Neural progenitor cell (in vitro differentiated cells): Measurements from ENCODE around the gene AGAP3. TPM values are rescaled to one million over a fixed set of nuclear protein-coding genes. Genes with fewer than 3 reads are reported as not detected.

Experiments
- DNase-seq: peaks from one replicate; pipeline ENCODE4 v3.0.0-alpha.2; 2016; ENCODE audit warnings: low spot score
- H2AFZ ChIP-seq: fragments of 200-600 bp; sonication (generic); replicated peaks from 2 replicates; pipeline ENCODE4 v1.6.1; 2016; ENCODE audit warnings: antibody characterized with exemption
- H3F3A ChIP-seq: fragments of 200-600 bp; sonication (generic); 2 replicates; pipeline ENCODE4 v1.6.1; 2016; ENCODE audit warnings: antibody characterized with exemption, low read depth
- H3K27ac ChIP-seq: fragments of 200-600 bp; sonication (generic); 2 replicates; pipeline ENCODE4 v1.5.1; 2016; ENCODE audit warnings: mild to moderate bottlenecking
- H3K27me3 ChIP-seq: fragments of 200-600 bp; sonication (generic); 2 replicates; pipeline ENCODE4 v1.6.1; 2016; ENCODE audit warnings: mild to moderate bottlenecking, moderate library complexity
- H3K36me3 ChIP-seq: fragments of 200-600 bp; sonication (generic); 2 replicates; pipeline ENCODE4 v1.5.1; 2016
- H3K4me1 ChIP-seq: fragments of 200-600 bp; sonication (generic); 2 replicates; pipeline ENCODE4 v1.6.1; 2016; ENCODE audit warnings: mixed run types
- H3K4me2 ChIP-seq: fragments of 200-600 bp; sonication (generic); 2 replicates; pipeline ENCODE4 v1.6.1; 2016
- H3K4me3 ChIP-seq: fragments of 200-600 bp; sonication (generic); 2 replicates; pipeline ENCODE4 v1.5.1; 2016
- H3K79me2 ChIP-seq: fragments of 200-600 bp; sonication (generic); 2 replicates; pipeline ENCODE4 v1.6.1; 2016; ENCODE audit warnings: low read depth
- H3K9ac ChIP-seq: fragments of 200-600 bp; sonication (generic); 2 replicates; pipeline ENCODE4 v1.6.1; 2016
- H3K9me3 ChIP-seq: fragments of 200-600 bp; sonication (generic); 2 replicates; pipeline ENCODE4 v1.5.1; 2016; ENCODE audit warnings: low read depth
- H4K20me1 ChIP-seq: fragments of 200-600 bp; sonication (generic); 2 replicates; pipeline ENCODE4 v1.6.1; 2016; ENCODE audit warnings: low read depth
- H3K27ac Mint-ChIP-seq: 3 replicates; pipeline ENCODE4 v1.8.0; 2021; ENCODE audit warnings: mixed read lengths
- H3K27me3 Mint-ChIP-seq: 2 replicates; pipeline ENCODE4 v1.8.0; 2022; ENCODE audit warnings: low read depth, mild to moderate bottlenecking, inconsistent platforms, moderate library complexity, mixed read lengths; ENCODE audit not compliant: insufficient read depth
- H3K36me3 Mint-ChIP-seq: 3 replicates; pipeline ENCODE4 v1.8.0; 2021; ENCODE audit warnings: mixed read lengths
- H3K4me1 Mint-ChIP-seq: 3 replicates; pipeline ENCODE4 v1.8.0; 2021; ENCODE audit warnings: mixed read lengths
- H3K4me3 Mint-ChIP-seq: 3 replicates; pipeline ENCODE4 v1.8.0; 2021; ENCODE audit warnings: mild to moderate bottlenecking, moderate library complexity, mixed read lengths
- H3K9me3 Mint-ChIP-seq: 3 replicates; pipeline ENCODE4 v1.8.0; 2020; ENCODE audit warnings: mixed read lengths
- EZH2 ChIP-seq: fragments of 200-600 bp; sonication (generic); IDR thresholded peaks from 2 replicates; pipeline ENCODE4 v1.6.1; 2017; ENCODE audit warnings: antibody characterized with exemption, mild to moderate bottlenecking, moderate library complexity
- EZH2phosphoT487 ChIP-seq: fragments of 200-600 bp; sonication (generic); IDR thresholded peaks from 2 replicates; pipeline ENCODE4 v1.6.1; 2017; ENCODE audit warnings: antibody characterized with exemption
- total RNA-seq: library from RNA; depleted of rRNA; stranded (reverse); fragments of >200 nt; gene quantifications from 2 replicates; pipeline ENCODE4 v1.2.3, GENCODE V29; 2015; ENCODE audit warnings: low replicate concordance
- TF ChIP-seq, protein P1 (sequence below): fragments of 200-600 bp; sonication (generic); IDR thresholded peaks from 2 replicates; pipeline ENCODE4 v1.5.1; 2017; ENCODE audit warnings: antibody characterized with exemption, mild to moderate bottlenecking

AGAP3 gene
- total RNA-seq, 1 donor from 2014 or later, result 38.9 TPM

DNA sequence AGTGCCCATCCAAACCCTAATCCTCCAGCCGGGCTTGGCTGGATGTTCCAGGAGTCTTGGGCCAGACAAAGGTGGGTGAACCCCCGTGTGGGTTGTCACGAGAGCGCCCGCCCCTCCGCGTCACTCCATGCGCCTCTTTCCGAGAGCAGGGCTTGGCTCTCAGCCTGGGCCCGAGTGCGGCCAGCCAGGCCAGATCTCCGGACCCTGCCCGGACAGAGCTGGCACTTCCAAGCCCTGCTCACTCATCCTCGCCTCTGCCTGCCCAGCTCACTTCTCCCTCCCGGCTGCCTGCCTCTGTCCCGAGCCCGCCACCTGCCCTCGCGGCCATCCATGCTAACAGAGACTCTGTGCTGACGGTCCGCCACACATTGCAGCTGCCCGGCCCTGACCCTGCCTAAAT lies 34.6 kb downstream of the AGAP3 start:
- Histone ChIP-seq H3K9me3 (no peaks in the 10 kb centered on the region), H4K20me1 (peaks cover 79% of the 10 kb centered on the region), H3F3A (peaks cover 29% of the 10 kb centered on the region), H3K79me2 (peaks cover 14% of the 10 kb centered on the region), H2AFZ (no peak overlapping the region), H3K27ac (no peak overlapping the region), H3K36me3 (no peaks in the 10 kb centered on the region), H3K4me1 (peaks cover 4% of the 10 kb centered on the region), H3K4me3 (no peak overlapping the region), H3K4me2 (no peak overlapping the region), H3K9ac (no peak overlapping the region), H3K27me3 (peaks cover 5% of the 10 kb centered on the region)
- Mint-ChIP-seq H3K4me1 (peaks cover 26% of the 10 kb centered on the region), H3K27me3 (peaks cover 6% of the 10 kb centered on the region), H3K9me3 (no peaks in the 10 kb centered on the region), H3K27ac (no peak overlapping the region), H3K36me3 (peaks cover 21% of the 10 kb centered on the region), H3K4me3 (peak overlapping the region; percentile 41)
- TF ChIP-seq EZH2phosphoT487 (no peak), EZH2 (no peak)
- TF ChIP-seq, protein P1, sequence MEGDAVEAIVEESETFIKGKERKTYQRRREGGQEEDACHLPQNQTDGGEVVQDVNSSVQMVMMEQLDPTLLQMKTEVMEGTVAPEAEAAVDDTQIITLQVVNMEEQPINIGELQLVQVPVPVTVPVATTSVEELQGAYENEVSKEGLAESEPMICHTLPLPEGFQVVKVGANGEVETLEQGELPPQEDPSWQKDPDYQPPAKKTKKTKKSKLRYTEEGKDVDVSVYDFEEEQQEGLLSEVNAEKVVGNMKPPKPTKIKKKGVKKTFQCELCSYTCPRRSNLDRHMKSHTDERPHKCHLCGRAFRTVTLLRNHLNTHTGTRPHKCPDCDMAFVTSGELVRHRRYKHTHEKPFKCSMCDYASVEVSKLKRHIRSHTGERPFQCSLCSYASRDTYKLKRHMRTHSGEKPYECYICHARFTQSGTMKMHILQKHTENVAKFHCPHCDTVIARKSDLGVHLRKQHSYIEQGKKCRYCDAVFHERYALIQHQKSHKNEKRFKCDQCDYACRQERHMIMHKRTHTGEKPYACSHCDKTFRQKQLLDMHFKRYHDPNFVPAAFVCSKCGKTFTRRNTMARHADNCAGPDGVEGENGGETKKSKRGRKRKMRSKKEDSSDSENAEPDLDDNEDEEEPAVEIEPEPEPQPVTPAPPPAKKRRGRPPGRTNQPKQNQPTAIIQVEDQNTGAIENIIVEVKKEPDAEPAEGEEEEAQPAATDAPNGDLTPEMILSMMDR, result no peak
- DNase-seq, result no peak

DNA sequence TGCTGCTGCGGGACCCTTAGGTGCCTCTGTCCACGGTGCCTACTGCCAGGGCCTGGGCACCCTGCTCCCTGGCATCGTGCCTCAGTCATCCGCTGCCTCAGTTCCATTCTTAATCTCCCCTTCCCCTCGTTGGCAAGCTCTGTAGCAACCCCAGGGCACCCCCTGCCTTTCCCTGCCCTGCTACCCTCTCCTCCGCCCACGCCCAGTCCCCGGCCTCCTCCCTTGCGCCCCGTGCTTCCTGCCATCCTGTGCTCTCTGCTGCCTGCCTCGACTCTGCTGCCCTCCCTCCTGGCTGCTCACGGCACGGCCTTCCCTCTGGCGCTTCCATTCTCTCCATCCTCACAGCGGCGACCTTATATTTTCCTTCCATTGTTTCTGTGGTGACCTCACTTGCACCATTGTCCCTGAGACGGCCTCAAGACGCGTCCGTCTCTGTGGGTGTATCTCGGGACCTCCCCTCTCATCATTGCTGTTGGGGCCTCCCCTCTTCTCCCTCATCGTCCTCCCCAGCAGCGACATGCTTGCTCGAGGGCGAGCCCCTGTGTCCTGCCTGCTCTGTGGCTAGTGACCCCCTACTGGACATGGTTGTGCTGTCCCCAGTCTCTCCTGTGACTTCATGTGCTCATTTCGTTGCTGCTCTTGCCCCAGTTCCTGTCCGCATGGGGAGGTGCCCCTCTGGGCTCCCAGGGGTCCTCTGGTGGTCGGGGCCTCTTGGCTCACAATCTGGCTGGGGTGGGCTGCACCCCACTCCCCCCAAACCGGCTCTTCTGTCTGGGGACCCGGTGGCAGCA lies 35.3 kb downstream of the AGAP3 start:
- Histone ChIP-seq H3K4me3 (no peak overlapping the region), H3K27ac (no peak overlapping the region), H3K36me3 (no peaks in the 10 kb centered on the region), H3K9me3 (no peaks in the 10 kb centered on the region), H3K4me1 (peaks cover 6% of the 10 kb centered on the region), H3K79me2 (peaks cover 7% of the 10 kb centered on the region), H3F3A (peaks cover 35% of the 10 kb centered on the region), H3K9ac (no peak overlapping the region), H4K20me1 (peaks cover 79% of the 10 kb centered on the region), H3K4me2 (no peak overlapping the region), H3K27me3 (no peaks in the 10 kb centered on the region), H2AFZ (no peak overlapping the region)
- Mint-ChIP-seq H3K4me1 (peaks cover 25% of the 10 kb centered on the region), H3K27ac (no peak overlapping the region), H3K4me3 (no peak overlapping the region), H3K9me3 (no peaks in the 10 kb centered on the region), H3K27me3 (peaks cover 9% of the 10 kb centered on the region), H3K36me3 (peaks cover 21% of the 10 kb centered on the region)
- no peak for DNase-seq
- TF ChIP-seq EZH2 (no peak), EZH2phosphoT487 (no peak)
- TF ChIP-seq, protein P1, result no peak

DNA sequence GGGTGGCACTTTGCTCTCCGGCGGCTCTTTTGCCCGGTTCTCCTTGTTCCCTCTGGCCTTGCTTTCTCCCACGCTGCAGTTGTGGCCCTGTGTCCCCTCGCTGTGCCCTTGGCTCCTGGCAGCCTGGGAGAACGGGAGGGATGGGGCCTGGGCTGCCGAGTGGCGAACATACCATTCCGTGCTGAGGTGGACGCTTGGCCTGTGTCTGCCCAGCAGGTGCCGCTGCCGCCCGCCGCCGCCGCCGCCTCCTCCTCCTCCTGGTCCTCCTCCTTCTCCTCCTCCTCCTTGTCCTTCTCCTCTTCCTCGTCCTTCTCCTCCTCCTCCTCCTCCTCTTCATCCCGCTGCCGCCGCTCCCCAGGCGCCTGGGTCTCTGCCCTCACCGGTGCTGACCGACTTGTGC lies 36.0 kb downstream of the AGAP3 start:
- no peaks in the 10 kb centered on the region for H3K9me3 Mint-ChIP-seq

More for the DNA sequence above, 36.0 kb downstream of the AGAP3 start:
- Mint-ChIP-seq H3K4me1 (peaks cover 25% of the 10 kb centered on the region), H3K36me3 (peaks cover 21% of the 10 kb centered on the region), H3K27me3 (peaks cover 8% of the 10 kb centered on the region), H3K4me3 (no peak overlapping the region), H3K27ac (no peak overlapping the region)
- DNase-seq, result no peak
- H3K36me3 ChIP-seq, result no peaks in the 10 kb centered on the region
- no peaks in the 10 kb centered on the region for H3K9me3 ChIP-seq
- H4K20me1 ChIP-seq, result peaks cover 79% of the 10 kb centered on the region
- H3K27me3 ChIP-seq, result no peaks in the 10 kb centered on the region
- TF ChIP-seq, protein P1, result peak; percentile 7
- no peak for TF ChIP-seq EZH2phosphoT487
- no peak overlapping the region for H3K9ac ChIP-seq
- H3K4me1 ChIP-seq, result peaks cover 8% of the 10 kb centered on the region
- peaks cover 41% of the 10 kb centered on the region for H3F3A ChIP-seq
- no peak overlapping the region for H3K4me2 ChIP-seq
- no peak overlapping the region for H3K27ac ChIP-seq
- no peak overlapping the region for H3K4me3 ChIP-seq
- no peak overlapping the region for H2AFZ ChIP-seq
- peaks cover under 1% of the 10 kb centered on the region for H3K79me2 ChIP-seq
